ENCODE measurements around the gene SDF4. TPM values are rescaled to one million over a fixed set of nuclear protein-coding genes. Genes with fewer than 3 reads are reported as not detected.
A peak's percentile ranks its signal among the peaks of the same experiment; 100 is the strongest.

Gene SDF4
- total RNA-seq, 1 donor from 2014 or later = 175 TPM

- FAIRE-seq = no peak
- H3K36me3 Mint-ChIP-seq (ENCODE audit: low read depth, unreplicated experiment) = peaks cover 3% of the 10 kb centered on the region
- Histone ChIP-seq H3K9me3 (ENCODE audit: insufficient read depth, low read depth, low read length) (no peaks in the 10 kb centered on the region), H3K27ac (ENCODE audit: low read depth, low read length) (no peak overlapping the region), H2AFZ (ENCODE audit: low read depth, low read length) (no peak overlapping the region), H3K27me3 (ENCODE audit: insufficient read depth, low read length) (peaks cover 6% of the 10 kb centered on the region), H3K9ac (ENCODE audit: low read length) (no peak overlapping the region), H3K4me2 (ENCODE audit: low read length) (no peak overlapping the region), H3K4me3 (ENCODE audit: insufficient read depth, low read depth, low read length) (no peak overlapping the region), H3K79me2 (ENCODE audit: insufficient read depth, low read length) (no peaks in the 10 kb centered on the region), H3K36me3 (ENCODE audit: insufficient read depth, low read length) (no peaks in the 10 kb centered on the region), H3K4me1 (ENCODE audit: insufficient read depth, low read length) (no peaks in the 10 kb centered on the region), H4K20me1 (ENCODE audit: insufficient read depth, low read length) (no peaks in the 10 kb centered on the region)
- H3K27me3 Mint-ChIP-seq (ENCODE audit: low read depth, unreplicated experiment) = peaks cover 35% of the 10 kb centered on the region
- no peak overlapping the region for H3K27ac Mint-ChIP-seq (ENCODE audit: unreplicated experiment)
- H3K4me1 Mint-ChIP-seq (ENCODE audit: low read depth, unreplicated experiment) = no peaks in the 10 kb centered on the region
- no peak overlapping the region for H3K4me3 Mint-ChIP-seq (ENCODE audit: unreplicated experiment)
- no peak for DNase-seq (ENCODE audit: low read depth)
- H3K9me3 Mint-ChIP-seq (ENCODE audit: unreplicated experiment) = peaks cover 17% of the 10 kb centered on the region
- TF ChIP-seq CTCF (IDR thresholded peaks at IDR 0.05; ENCODE audit: insufficient read depth, low read depth, low read length) (no peak), EZH2 (IDR thresholded peaks at IDR 0.05; ENCODE audit: insufficient read depth, low read length) (no peak)
Observed at GRCh38 chr1:1191734-1192133, 40.1 kb downstream of the SDF4 start.

- Histone ChIP-seq H4K20me1 (ENCODE audit: insufficient read depth, low read length) (no peaks in the 10 kb centered on the region), H3K36me3 (ENCODE audit: insufficient read depth, low read length) (no peaks in the 10 kb centered on the region), H2AFZ (ENCODE audit: low read depth, low read length) (no peak overlapping the region), H3K4me2 (ENCODE audit: low read length) (no peak overlapping the region), H3K27me3 (ENCODE audit: insufficient read depth, low read length) (peaks cover 3% of the 10 kb centered on the region), H3K9ac (ENCODE audit: low read length) (no peak overlapping the region), H3K4me3 (ENCODE audit: insufficient read depth, low read depth, low read length) (no peak overlapping the region), H3K79me2 (ENCODE audit: insufficient read depth, low read length) (no peaks in the 10 kb centered on the region), H3K9me3 (ENCODE audit: insufficient read depth, low read depth, low read length) (no peaks in the 10 kb centered on the region), H3K27ac (ENCODE audit: low read depth, low read length) (no peak overlapping the region), H3K4me1 (ENCODE audit: insufficient read depth, low read length) (no peaks in the 10 kb centered on the region)
- peaks cover 6% of the 10 kb centered on the region for H3K9me3 Mint-ChIP-seq (ENCODE audit: unreplicated experiment)
- no peak for TF ChIP-seq CTCF (IDR thresholded peaks at IDR 0.05; ENCODE audit: insufficient read depth, low read depth, low read length)
- no peak for DNase-seq (ENCODE audit: low read depth)
- no peak overlapping the region for H3K4me3 Mint-ChIP-seq (ENCODE audit: unreplicated experiment)
- peaks cover 3% of the 10 kb centered on the region for H3K36me3 Mint-ChIP-seq (ENCODE audit: low read depth, unreplicated experiment)
- peaks cover 20% of the 10 kb centered on the region for H3K27me3 Mint-ChIP-seq (ENCODE audit: low read depth, unreplicated experiment)
- no peak overlapping the region for H3K27ac Mint-ChIP-seq (ENCODE audit: unreplicated experiment)
- no peak for FAIRE-seq
- no peaks in the 10 kb centered on the region for H3K4me1 Mint-ChIP-seq (ENCODE audit: low read depth, unreplicated experiment)
Observed at GRCh38 chr1:1189111-1189510, 42.7 kb downstream of the SDF4 start.

GRCh38 chr1:1187938-1188337 lies 43.9 kb downstream of the SDF4 start:
- H3K9me3 ChIP-seq (ENCODE audit: insufficient read depth, low read depth, low read length) = no peaks in the 10 kb centered on the region
- no peak for FAIRE-seq
- H3K36me3 ChIP-seq (ENCODE audit: insufficient read depth, low read length) = no peaks in the 10 kb centered on the region
- Mint-ChIP-seq H3K27me3 (ENCODE audit: low read depth, unreplicated experiment) (peaks cover 20% of the 10 kb centered on the region), H3K4me1 (ENCODE audit: low read depth, unreplicated experiment) (no peaks in the 10 kb centered on the region), H3K27ac (ENCODE audit: unreplicated experiment) (no peak overlapping the region), H3K36me3 (ENCODE audit: low read depth, unreplicated experiment) (peaks cover 3% of the 10 kb centered on the region), H3K9me3 (ENCODE audit: unreplicated experiment) (peaks cover 5% of the 10 kb centered on the region), H3K4me3 (ENCODE audit: unreplicated experiment) (no peak overlapping the region)
- peak; percentile 39 for DNase-seq (ENCODE audit: low read depth)
- H3K79me2 ChIP-seq (ENCODE audit: insufficient read depth, low read length) = no peaks in the 10 kb centered on the region
- H3K4me3 ChIP-seq (ENCODE audit: insufficient read depth, low read depth, low read length) = no peak overlapping the region
- no peak overlapping the region for H2AFZ ChIP-seq (ENCODE audit: low read depth, low read length)
- peaks cover 3% of the 10 kb centered on the region for H3K27me3 ChIP-seq (ENCODE audit: insufficient read depth, low read length)
- no peaks in the 10 kb centered on the region for H3K4me1 ChIP-seq (ENCODE audit: insufficient read depth, low read length)
- no peaks in the 10 kb centered on the region for H4K20me1 ChIP-seq (ENCODE audit: insufficient read depth, low read length)
- H3K9ac ChIP-seq (ENCODE audit: low read length) = no peak overlapping the region
- H3K27ac ChIP-seq (ENCODE audit: low read depth, low read length) = no peak overlapping the region
- TF ChIP-seq CTCF (IDR thresholded peaks at IDR 0.05; ENCODE audit: insufficient read depth, low read depth, low read length) = no peak
- TF ChIP-seq EZH2 (IDR thresholded peaks at IDR 0.05; ENCODE audit: insufficient read depth, low read length) = no peak
- no peak overlapping the region for H3K4me2 ChIP-seq (ENCODE audit: low read length)

All from astrocyte (in vitro differentiated cells and primary cell).